H1 (cell line): ENCODE measurements around the gene ANKRD27. TPM values are rescaled to one million over a fixed set of nuclear protein-coding genes. Genes with fewer than 3 reads are reported as not detected.

Experiments used
- CTCF ChIA-PET: fragments of 300-600 bp; sonication (Branson Sonifier 250); formaldehyde crosslinking; loops from one replicate; lab custom pipeline; 2021; ENCODE audit not compliant: partially characterized antibody; lab: Charles Lee
- POLR2A ChIA-PET: fragments of 300-600 bp; sonication (Branson Sonifier 250); formaldehyde crosslinking; loops from one replicate; lab custom pipeline; 2021; ENCODE audit warnings: inconsistent platforms; ENCODE audit not compliant: partially characterized antibody; lab: Charles Lee
- DNase-seq, 2 experiments: peaks; one replicate each; pipeline versions ENCODE4 v3.0.0 to v3.0.0-alpha.2; 2010 to 2022; ENCODE audit warnings: low spot score in 2 of 2, low read depth in 1 of 2, mixed read lengths in 1 of 2
- FAIRE-seq: peaks from 2 replicates; lab custom pipeline; 2011; peaks lifted over from hg19 to GRCh38; lab: Jason Lieb, UNC
- H2AFZ ChIP-seq: 2 replicates; pipeline ENCODE4 v1.8.1; 2012; ENCODE audit warnings: low read length, inconsistent platforms
- H2AK5ac ChIP-seq: 2 replicates; pipeline ENCODE4 v1.6.1; 2013; ENCODE audit warnings: low read depth, low read length
- H2BK120ac ChIP-seq: replicated peaks from 2 replicates; pipeline ENCODE3; 2013; ENCODE audit warnings: low read depth, low read length, inconsistent platforms
- H2BK12ac ChIP-seq: 2 replicates; pipeline ENCODE4 v1.6.1; 2013; ENCODE audit warnings: low read depth, low read length
- H2BK15ac ChIP-seq: 2 replicates; pipeline ENCODE4 v1.6.1; 2013; ENCODE audit warnings: low read length
- H2BK20ac ChIP-seq: 2 replicates; pipeline ENCODE4 v1.6.1; 2013; ENCODE audit warnings: low read length
- H2BK5ac ChIP-seq: 2 replicates; pipeline ENCODE4 v1.6.1; 2013; ENCODE audit warnings: low read depth, low read length
- H3K14ac ChIP-seq: 2 replicates; pipeline ENCODE4 v1.6.1; 2013; ENCODE audit warnings: inconsistent platforms; ENCODE audit not compliant: insufficient read length
- H3K18ac ChIP-seq: 2 replicates; pipeline ENCODE4 v1.6.1; 2013; ENCODE audit warnings: low read length; ENCODE audit errors: extremely low read depth
- H3K23ac ChIP-seq: 2 replicates; pipeline ENCODE4 v1.6.1; 2013; ENCODE audit warnings: inconsistent platforms; ENCODE audit not compliant: insufficient read length
- H3K23me2 ChIP-seq: 2 replicates; pipeline ENCODE4 v1.6.1; 2013; ENCODE audit warnings: low read depth, low read length
- H3K27ac ChIP-seq: 2 replicates; pipeline ENCODE4 v1.6.1; 2011; ENCODE audit warnings: low read depth, low read length, inconsistent platforms
- H3K27me3 ChIP-seq, 4 experiments: replicated peaks in 1 of 4; 1 replicate in 1 of 4; 2 replicates in 3 of 4; pipeline versions ENCODE4 v1.6.1 to v1.8.1; 2011 to 2013; ENCODE audit warnings: low read length in 3 of 4, mild to moderate bottlenecking in 3 of 4, inconsistent platforms in 2 of 4, mixed read lengths in 2 of 4, moderate library complexity in 1 of 4; ENCODE audit not compliant: control insufficient read depth in 3 of 4, insufficient read depth in 3 of 4; ENCODE audit errors: extremely low read depth in 1 of 4
- H3K36me3 ChIP-seq, 4 experiments: 2 replicates each; pipeline versions ENCODE4 v1.6.1 to v1.8.1; 2011 to 2013; ENCODE audit warnings: mild to moderate bottlenecking in 4 of 4, low read length in 3 of 4, moderate library complexity in 2 of 4, control low read depth in 1 of 4, inconsistent platforms in 1 of 4; ENCODE audit not compliant: insufficient read depth in 4 of 4, control insufficient read depth in 2 of 4
- H3K4ac ChIP-seq: replicated peaks from 2 replicates; pipeline ENCODE3; 2013; ENCODE audit warnings: low read length, low read depth, mixed read lengths, inconsistent platforms; ENCODE audit not compliant: insufficient read length
- H3K4me1 ChIP-seq, 4 experiments: replicated peaks in 1 of 4; 1 replicate in 1 of 4; 2 replicates in 3 of 4; pipeline versions ENCODE4 v1.6.1 to v1.8.1; 2011 to 2013; ENCODE audit warnings: low read length in 3 of 4, inconsistent platforms in 2 of 4, mixed read lengths in 1 of 4; ENCODE audit not compliant: insufficient read depth in 4 of 4, control insufficient read depth in 3 of 4
- H3K4me2 ChIP-seq, 2 experiments: 2 replicates each; pipeline versions ENCODE4 v1.6.1 to v1.8.1; 2011 to 2013; ENCODE audit warnings: low read depth in 2 of 2, low read length in 2 of 2, control low read depth in 1 of 2, inconsistent platforms in 1 of 2, mild to moderate bottlenecking in 1 of 2; ENCODE audit not compliant: insufficient read depth in 1 of 2
- H3K4me3 ChIP-seq, 4 experiments: fragments of 200-600, 300-600 bp in 1 of 4; sonication (generic), shearing (Covaris generic), sonication (Bioruptor Twin) in 1 of 4; 2 replicates each; pipeline versions ENCODE4 v1.5.1 to v1.8.1; 2011 to 2016; ENCODE audit warnings: low read length in 4 of 4, low read depth in 3 of 4, control low read depth in 2 of 4, inconsistent platforms in 2 of 4, mild to moderate bottlenecking in 2 of 4, mixed read lengths in 1 of 4, moderate library complexity in 1 of 4; ENCODE audit not compliant: insufficient read depth in 2 of 4; ENCODE audit errors: extremely low read depth in 1 of 4
- H3K56ac ChIP-seq: replicated peaks from 2 replicates; pipeline ENCODE3; 2013; ENCODE audit warnings: low read depth, mild to moderate bottlenecking, mixed read lengths, low read length, inconsistent platforms; ENCODE audit not compliant: insufficient read length
- H3K79me1 ChIP-seq: 2 replicates; pipeline ENCODE4 v1.6.1; 2013; ENCODE audit warnings: low read depth, low read length, control low read depth
- H3K79me2 ChIP-seq, 2 experiments: 2 replicates each; pipeline versions ENCODE4 v1.6.1 to v1.8.1; 2012 to 2013; ENCODE audit warnings: low read length in 2 of 2, mild to moderate bottlenecking in 2 of 2, inconsistent platforms in 1 of 2; ENCODE audit not compliant: insufficient read depth in 2 of 2, control insufficient read depth in 1 of 2
- H3K9ac ChIP-seq, 4 experiments: replicated peaks in 1 of 4; 1 replicate in 1 of 4; 2 replicates in 3 of 4; pipeline versions ENCODE4 v1.6.1 to v1.8.1; 2011 to 2013; ENCODE audit warnings: low read depth in 3 of 4, low read length in 3 of 4, control low read depth in 2 of 4, mild to moderate bottlenecking in 2 of 4, moderate library complexity in 2 of 4, inconsistent platforms in 1 of 4; ENCODE audit errors: extremely low read depth in 1 of 4
- H3K9me3 ChIP-seq, 2 experiments: 2 replicates each; pipeline versions ENCODE4 v1.6.1 to v1.8.1; 2012 to 2013; ENCODE audit warnings: mild to moderate bottlenecking in 2 of 2, moderate library complexity in 2 of 2, control low read depth in 1 of 2, inconsistent platforms in 1 of 2, low read depth in 1 of 2, low read length in 1 of 2, mixed read lengths in 1 of 2; ENCODE audit not compliant: insufficient read depth in 2 of 2
- H4K20me1 ChIP-seq, 2 experiments: replicated peaks in 1 of 2; 2 replicates each; pipeline versions ENCODE3 to v1.8.1; 2011 to 2013; ENCODE audit warnings: inconsistent platforms in 2 of 2, low read length in 2 of 2, mild to moderate bottlenecking in 1 of 2; ENCODE audit not compliant: insufficient read depth in 2 of 2, control insufficient read depth in 1 of 2
- H4K5ac ChIP-seq: 2 replicates; pipeline ENCODE4 v1.6.1; 2013; ENCODE audit warnings: low read length, low read depth, mixed read lengths, inconsistent platforms; ENCODE audit not compliant: insufficient read length
- H4K8ac ChIP-seq: 2 replicates; pipeline ENCODE4 v1.8.0; 2013; ENCODE audit warnings: mild to moderate bottlenecking, moderate library complexity, low read length, inconsistent platforms; ENCODE audit not compliant: insufficient read depth; ENCODE audit errors: extremely low read depth
- H4K91ac ChIP-seq: replicated peaks from 2 replicates; pipeline ENCODE3; 2013; ENCODE audit warnings: low read length, mixed read lengths, inconsistent platforms; ENCODE audit not compliant: insufficient read length
- BACH1 ChIP-seq: IDR thresholded peaks from 2 replicates; pipeline ENCODE4 v1.6.1; 2012; ENCODE audit warnings: low read length, improper control_type of control experiment
- CBX5 ChIP-seq: fragments of 300-800, 300-1000 bp; sonication (generic); IDR thresholded peaks from 2 replicates; pipeline ENCODE4 v1.7.1; 2016; ENCODE audit warnings: antibody characterized with exemption, low read length, low read depth
- E2F6 ChIP-seq: IDR thresholded peaks from 2 replicates; pipeline ENCODE4 v1.6.1; 2012; ENCODE audit warnings: inconsistent platforms
- GTF2F1 ChIP-seq: IDR thresholded peaks from 2 replicates; pipeline ENCODE4 v1.6.1; 2012; ENCODE audit warnings: low read depth, low read length, improper control_type of control experiment, borderline replicate concordance
- NANOG ChIP-seq: IDR thresholded peaks from 2 replicates; pipeline ENCODE4 v1.6.1; 2011; ENCODE audit warnings: low read length, low read depth, mild to moderate bottlenecking, inconsistent platforms; ENCODE audit not compliant: insufficient read depth, poor library complexity, severe bottlenecking
- NRF1 ChIP-seq: IDR thresholded peaks from 2 replicates; pipeline ENCODE4 v1.6.1; 2011; ENCODE audit warnings: mild to moderate bottlenecking, low read depth, low read length, improper control_type of control experiment
- POLR2AphosphoS5 ChIP-seq: IDR thresholded peaks from 2 replicates; pipeline ENCODE4 v1.6.1; 2011; ENCODE audit warnings: low read depth, low read length
- RXRA ChIP-seq: IDR thresholded peaks from 2 replicates; pipeline ENCODE4 v1.6.1; 2011; ENCODE audit warnings: low read depth, mild to moderate bottlenecking, low read length, moderate library complexity; ENCODE audit not compliant: insufficient read depth
- SP2 ChIP-seq: IDR thresholded peaks from 2 replicates; pipeline ENCODE4 v1.6.1; 2012; ENCODE audit warnings: mild to moderate bottlenecking, low read length, inconsistent platforms
- SP4 ChIP-seq: IDR thresholded peaks from 2 replicates; pipeline ENCODE4 v1.6.1; 2012; ENCODE audit warnings: low read length, inconsistent platforms
- TAF1 ChIP-seq: IDR thresholded peaks from 2 replicates; pipeline ENCODE4 v1.6.1; 2011; ENCODE audit warnings: mild to moderate bottlenecking, low read depth, low read length
- TAF7 ChIP-seq: optimal IDR thresholded peaks from 2 replicates; pipeline ENCODE3; 2011; ENCODE audit warnings: low read depth, mild to moderate bottlenecking, inconsistent platforms, low read length, moderate library complexity, borderline replicate concordance
- TCF12 ChIP-seq: IDR thresholded peaks from 2 replicates; pipeline ENCODE4 v1.6.1; 2011; ENCODE audit warnings: low read depth, mild to moderate bottlenecking, low read length
- YY1 ChIP-seq: IDR thresholded peaks from 2 replicates; pipeline ENCODE4 v1.6.1; 2011; ENCODE audit warnings: low read depth, mild to moderate bottlenecking, low read length
- ZNF274 ChIP-seq: IDR thresholded peaks from 2 replicates; pipeline ENCODE4 v1.7.0; 2012; ENCODE audit warnings: low read length, borderline replicate concordance; ENCODE audit errors: extremely low read depth
- WGBS, 2 experiments: shearing (Covaris generic) in 1 of 2; methylation state at CpG; one replicate each; pipeline versions ENCODE4 v1.1.6 to v1.1.7; 2013 to 2015; ENCODE audit warnings: low lambda C conversion rate in 2 of 2, mixed read lengths in 2 of 2, inconsistent platforms in 1 of 2, low coverage in 1 of 2, missing lambda C conversion rate in 1 of 2; ENCODE audit not compliant: insufficient replicate concordance in 2 of 2, insufficient coverage in 1 of 2, insufficient read length in 1 of 2; ENCODE audit errors: extremely low coverage in 1 of 2, missing lambda C conversion rate in 1 of 2; 5-methylcytosine and 5-hydroxymethylcytosine counted together
- polyA plus RNA-seq, 7 experiments: library from polyadenylated mRNA; depleted of rRNA in 3 of 7; stranded (reverse) in 5 of 7; unstranded in 2 of 7; fragments of >200 nt in 5 of 7; fragments of 200-250 nt in 2 of 7; gene quantifications; 1 replicate in 5 of 7; 2 replicates in 1 of 7; 4 replicates in 1 of 7; pipeline versions ENCODE4 v1.2.1 to v1.2.3, GENCODE V29; 2011 to 2013; ENCODE audit warnings: missing spikeins in 2 of 7, mixed read lengths in 2 of 7
- total RNA-seq: library from RNA; stranded (reverse); fragmentation: NEBNext Ultra II Directional; extraction: Animal tissue kit (Norgen Biotek cat#: 25700); gene quantifications from 2 replicates; pipeline ENCODE4 v1.2.1, GENCODE V29; 2021

The ANKRD27 gene
- total and polyA plus RNA-seq, 2 of the 8 experiments (the other 6 are each of a cell fraction or from before 2014, with no cell fraction given), result 27.9 to 55.7 TPM

- FAIRE-seq (no peak), DNase-seq (no peak)
- Histone ChIP-seq H3K23me2 (no peaks in the 10 kb centered on the region), H3K4me3 (no peak overlapping the region), H2BK20ac (no peak overlapping the region), H3K14ac (no peak overlapping the region), H2BK120ac (no peak overlapping the region), H3K79me2 (no peaks in the 10 kb centered on the region), H2BK15ac (no peak overlapping the region), H4K20me1 (peaks cover 0 to 4% of the 10 kb centered on the region in 2 experiments), H2BK5ac (no peak overlapping the region), H3K9me3 (no peaks in the 10 kb centered on the region; a peak in 1 of 4 replicates), H4K91ac (no peak overlapping the region), H3K79me1 (no peaks in the 10 kb centered on the region), H2AK5ac (no peak overlapping the region), H3K4ac (no peak overlapping the region), H3K36me3 (peaks cover 9 to 61% (median 41%) of the 10 kb centered on the region in 4 experiments; a peak in 7 of 8 replicates), H2AFZ (no peak overlapping the region), H3K27me3 (no peaks in the 10 kb centered on the region), H4K5ac (no peak overlapping the region), H4K8ac (no peak overlapping the region), H3K23ac (no peak overlapping the region), H3K27ac (no peak overlapping the region), H3K4me2 (no peak overlapping the region), H2BK12ac (no peak overlapping the region), H3K56ac (no peak overlapping the region), H3K18ac (no peak overlapping the region), H3K4me1 (no peaks in the 10 kb centered on the region), H3K9ac (no peak overlapping the region)
- 83% methylated on average over 12 of the region's 12 CpGs; no CpG with 5 or more reads in 1 of the 2 experiments for WGBS, 2 experiments
- ChIA-PET CTCF (no interaction called here), POLR2A (no interaction called here)
- no peak for TF ChIP-seq SP2
- no peak for TF ChIP-seq NRF1
- no peak for TF ChIP-seq RXRA
- TF ChIP-seq SP4, result no peak
- TF ChIP-seq NANOG, result no peak
- TF ChIP-seq GTF2F1, result no peak
- TF ChIP-seq POLR2AphosphoS5, result no peak
- TF ChIP-seq CBX5, result no peak
- TF ChIP-seq TCF12, result no peak
- TF ChIP-seq BACH1, result no peak
- TF ChIP-seq ZNF274, result no peak
- TF ChIP-seq E2F6, result no peak
- TF ChIP-seq YY1, result no peak
- no peak for TF ChIP-seq TAF7
- TF ChIP-seq TAF1, result no peak
These were observed 32.2 kb downstream of the ANKRD27 start for GRCh38 chr19:32642771-32643170.
